SK-N-SH treated with all-trans-retinoic acid at 6 μM for 48 hours (cell line): Measurements from ENCODE around the gene NSG1.

Experiments used
- ARNTL ChIP-seq: fragments of 450-650 bp; formaldehyde crosslinking; IDR thresholded peaks from 2 replicates; pipeline ENCODE4 v1.5.0; 2020; ENCODE audit warnings: low read depth, mild to moderate bottlenecking, moderate library complexity, borderline replicate concordance
- BACH2 ChIP-seq: fragments of 250-450 bp; sonication (Bioruptor Pico); IDR thresholded peaks from 2 replicates; pipeline ENCODE4 v1.9.0; 2021; ENCODE audit warnings: mild to moderate bottlenecking, borderline replicate concordance
- CSDC2 ChIP-seq: fragments of 250-450 bp; sonication (Bioruptor Pico); IDR thresholded peaks from 2 replicates; pipeline ENCODE4 v1.5.0; 2020; ENCODE audit warnings: mild to moderate bottlenecking, moderate library complexity
- ESRRG ChIP-seq: fragments of 250-450 bp; sonication (Bioruptor Pico); IDR thresholded peaks from 2 replicates; pipeline ENCODE4 v1.6.1; 2021; ENCODE audit warnings: mild to moderate bottlenecking
- OSR1 ChIP-seq: fragments of 250-450 bp; sonication (Bioruptor Pico); IDR thresholded peaks from 2 replicates; pipeline ENCODE4 v1.8.0; 2022; ENCODE audit warnings: moderate library complexity, mild to moderate bottlenecking, inconsistent platforms
- RARB ChIP-seq: fragments of 250-450 bp; sonication (Bioruptor Pico); IDR thresholded peaks from 2 replicates; pipeline ENCODE4 v1.8.0; 2021; ENCODE audit warnings: mild to moderate bottlenecking, moderate library complexity
- SNAI2 ChIP-seq: fragments of 250-450 bp; sonication (Bioruptor Pico); IDR thresholded peaks from 2 replicates; pipeline ENCODE4 v1.5.0; 2020; ENCODE audit warnings: mild to moderate bottlenecking, moderate library complexity
- ZNF70 ChIP-seq: fragments of 450-650 bp; formaldehyde crosslinking; IDR thresholded peaks from 2 replicates; pipeline ENCODE4 v1.5.0; 2020; ENCODE audit warnings: mild to moderate bottlenecking, moderate library complexity
- ZNF8 ChIP-seq: fragments of 450-650 bp; formaldehyde crosslinking; IDR thresholded peaks from 2 replicates; pipeline ENCODE4 v1.5.0; 2020; ENCODE audit warnings: mild to moderate bottlenecking, moderate library complexity
- TF ChIP-seq, protein P1 (sequence below): fragments of 250-450 bp; sonication (Bioruptor Pico); IDR thresholded peaks from 2 replicates; pipeline ENCODE4 v1.5.0; 2020; ENCODE audit warnings: mild to moderate bottlenecking, moderate library complexity
- TF ChIP-seq, protein P2 (sequence below): fragments of 250-450 bp; sonication (Bioruptor Pico); IDR thresholded peaks from 2 replicates; pipeline ENCODE4 v1.5.1; 2020; ENCODE audit warnings: low read depth, mild to moderate bottlenecking, moderate library complexity
- TF ChIP-seq, protein P3 (sequence below): fragments of 250-450 bp; sonication (Bioruptor Pico); IDR thresholded peaks from 2 replicates; pipeline ENCODE4 v1.8.0; 2020; ENCODE audit warnings: mild to moderate bottlenecking, moderate library complexity, borderline replicate concordance

DNA sequence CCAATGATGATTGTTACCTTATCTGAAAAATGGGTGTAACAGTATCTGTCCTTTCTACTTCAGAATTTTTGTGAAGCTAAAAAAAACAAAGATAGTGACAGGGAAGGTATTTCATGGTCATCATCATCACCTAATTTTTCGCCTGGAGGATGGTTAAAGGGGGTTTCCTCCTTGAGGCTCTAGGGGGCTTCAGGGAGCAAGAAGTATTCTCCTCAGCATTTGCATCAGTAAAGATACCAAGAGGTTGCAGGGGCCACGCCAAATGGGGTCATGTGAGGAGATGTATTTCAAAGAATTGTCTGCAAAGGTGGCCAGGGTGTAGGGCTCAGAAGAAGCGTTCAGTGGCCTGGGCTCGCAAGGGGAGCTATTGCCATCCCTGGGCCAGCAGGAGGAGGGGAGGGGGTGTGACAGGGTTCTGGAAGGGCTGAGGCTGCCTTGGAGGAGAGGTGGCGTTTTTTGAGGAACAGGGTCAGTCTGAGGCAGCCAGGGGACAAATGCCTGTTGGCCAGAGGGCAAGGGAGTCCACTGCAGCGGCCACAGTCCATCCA is 7.3 kb upstream of the NSG1 start:
- TF ChIP-seq, protein P1, sequence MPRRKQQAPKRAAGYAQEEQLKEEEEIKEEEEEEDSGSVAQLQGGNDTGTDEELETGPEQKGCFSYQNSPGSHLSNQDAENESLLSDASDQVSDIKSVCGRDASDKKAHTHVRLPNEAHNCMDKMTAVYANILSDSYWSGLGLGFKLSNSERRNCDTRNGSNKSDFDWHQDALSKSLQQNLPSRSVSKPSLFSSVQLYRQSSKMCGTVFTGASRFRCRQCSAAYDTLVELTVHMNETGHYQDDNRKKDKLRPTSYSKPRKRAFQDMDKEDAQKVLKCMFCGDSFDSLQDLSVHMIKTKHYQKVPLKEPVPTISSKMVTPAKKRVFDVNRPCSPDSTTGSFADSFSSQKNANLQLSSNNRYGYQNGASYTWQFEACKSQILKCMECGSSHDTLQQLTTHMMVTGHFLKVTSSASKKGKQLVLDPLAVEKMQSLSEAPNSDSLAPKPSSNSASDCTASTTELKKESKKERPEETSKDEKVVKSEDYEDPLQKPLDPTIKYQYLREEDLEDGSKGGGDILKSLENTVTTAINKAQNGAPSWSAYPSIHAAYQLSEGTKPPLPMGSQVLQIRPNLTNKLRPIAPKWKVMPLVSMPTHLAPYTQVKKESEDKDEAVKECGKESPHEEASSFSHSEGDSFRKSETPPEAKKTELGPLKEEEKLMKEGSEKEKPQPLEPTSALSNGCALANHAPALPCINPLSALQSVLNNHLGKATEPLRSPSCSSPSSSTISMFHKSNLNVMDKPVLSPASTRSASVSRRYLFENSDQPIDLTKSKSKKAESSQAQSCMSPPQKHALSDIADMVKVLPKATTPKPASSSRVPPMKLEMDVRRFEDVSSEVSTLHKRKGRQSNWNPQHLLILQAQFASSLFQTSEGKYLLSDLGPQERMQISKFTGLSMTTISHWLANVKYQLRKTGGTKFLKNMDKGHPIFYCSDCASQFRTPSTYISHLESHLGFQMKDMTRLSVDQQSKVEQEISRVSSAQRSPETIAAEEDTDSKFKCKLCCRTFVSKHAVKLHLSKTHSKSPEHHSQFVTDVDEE: no peak
- TF ChIP-seq OSR1 (CRISPR knock-in tag): no peak
- no peak for TF ChIP-seq RARB (CRISPR knock-in tag)
- TF ChIP-seq ZNF8 (CRISPR knock-in tag): no peak
- TF ChIP-seq ESRRG: no peak
- TF ChIP-seq, protein P2, sequence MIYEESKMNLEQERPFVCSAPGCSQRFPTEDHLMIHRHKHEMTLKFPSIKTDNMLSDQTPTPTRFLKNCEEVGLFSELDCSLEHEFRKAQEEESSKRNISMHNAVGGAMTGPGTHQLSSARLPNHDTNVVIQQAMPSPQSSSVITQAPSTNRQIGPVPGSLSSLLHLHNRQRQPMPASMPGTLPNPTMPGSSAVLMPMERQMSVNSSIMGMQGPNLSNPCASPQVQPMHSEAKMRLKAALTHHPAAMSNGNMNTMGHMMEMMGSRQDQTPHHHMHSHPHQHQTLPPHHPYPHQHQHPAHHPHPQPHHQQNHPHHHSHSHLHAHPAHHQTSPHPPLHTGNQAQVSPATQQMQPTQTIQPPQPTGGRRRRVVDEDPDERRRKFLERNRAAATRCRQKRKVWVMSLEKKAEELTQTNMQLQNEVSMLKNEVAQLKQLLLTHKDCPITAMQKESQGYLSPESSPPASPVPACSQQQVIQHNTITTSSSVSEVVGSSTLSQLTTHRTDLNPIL: no peak
- TF ChIP-seq BACH2 (CRISPR knock-in tag): no peak
- TF ChIP-seq ARNTL: no peak
- TF ChIP-seq ZNF70 (CRISPR knock-in tag): no peak
- no peak for TF ChIP-seq SNAI2 (CRISPR knock-in tag)
- TF ChIP-seq, protein P3, sequence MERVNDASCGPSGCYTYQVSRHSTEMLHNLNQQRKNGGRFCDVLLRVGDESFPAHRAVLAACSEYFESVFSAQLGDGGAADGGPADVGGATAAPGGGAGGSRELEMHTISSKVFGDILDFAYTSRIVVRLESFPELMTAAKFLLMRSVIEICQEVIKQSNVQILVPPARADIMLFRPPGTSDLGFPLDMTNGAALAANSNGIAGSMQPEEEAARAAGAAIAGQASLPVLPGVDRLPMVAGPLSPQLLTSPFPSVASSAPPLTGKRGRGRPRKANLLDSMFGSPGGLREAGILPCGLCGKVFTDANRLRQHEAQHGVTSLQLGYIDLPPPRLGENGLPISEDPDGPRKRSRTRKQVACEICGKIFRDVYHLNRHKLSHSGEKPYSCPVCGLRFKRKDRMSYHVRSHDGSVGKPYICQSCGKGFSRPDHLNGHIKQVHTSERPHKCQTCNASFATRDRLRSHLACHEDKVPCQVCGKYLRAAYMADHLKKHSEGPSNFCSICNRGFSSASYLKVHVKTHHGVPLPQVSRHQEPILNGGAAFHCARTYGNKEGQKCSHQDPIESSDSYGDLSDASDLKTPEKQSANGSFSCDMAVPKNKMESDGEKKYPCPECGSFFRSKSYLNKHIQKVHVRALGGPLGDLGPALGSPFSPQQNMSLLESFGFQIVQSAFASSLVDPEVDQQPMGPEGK: no peak
- no peak for TF ChIP-seq CSDC2 (CRISPR knock-in tag)
